ENCODE data around the gene APH1A. TPM values are rescaled to one million over a fixed set of nuclear protein-coding genes. Genes with fewer than 3 reads are reported as not detected.
"Not testable (repeated sequence)": the region's sequence is repeated elsewhere in the genome, so short reads cannot be mapped to it uniquely, and the experiment has no call there.

APH1A gene
- total and polyA plus RNA-seq, 5 donors: 71.3 to 84.2 (median 75.0) TPM

- Histone ChIP-seq H3K4me1 (ENCODE audit: control insufficient read depth, insufficient read depth, low read length) (peaks cover 2% of the 10 kb centered on the region), H3K4me3 (ENCODE audit: low read length) (no peak overlapping the region), H3K9me3 (ENCODE audit: control insufficient read depth, low read length) (no peaks in the 10 kb centered on the region), H3K27ac (ENCODE audit: low read length) (peak overlapping the region; percentile 33), H3K27me3 (ENCODE audit: control insufficient read depth, insufficient read depth) (no peaks in the 10 kb centered on the region)
- intact Hi-C loops (cut with DNase I): loop anchor here in 3 of 4 donors (1.0 to 10.0 kb wide), 3 partner anchors 25 to 69 kb away; partner anchors contain the start of gene PRPF3 (in 1 of the 3)
- ATAC-seq (no peak), DNase-seq (no peak)
- 5% methylated on average over 1 of the region's 1 CpG for WGBS
Observed at GRCh38 chr1:150256198-150256553, 12.6 kb downstream of the APH1A start.

DNA sequence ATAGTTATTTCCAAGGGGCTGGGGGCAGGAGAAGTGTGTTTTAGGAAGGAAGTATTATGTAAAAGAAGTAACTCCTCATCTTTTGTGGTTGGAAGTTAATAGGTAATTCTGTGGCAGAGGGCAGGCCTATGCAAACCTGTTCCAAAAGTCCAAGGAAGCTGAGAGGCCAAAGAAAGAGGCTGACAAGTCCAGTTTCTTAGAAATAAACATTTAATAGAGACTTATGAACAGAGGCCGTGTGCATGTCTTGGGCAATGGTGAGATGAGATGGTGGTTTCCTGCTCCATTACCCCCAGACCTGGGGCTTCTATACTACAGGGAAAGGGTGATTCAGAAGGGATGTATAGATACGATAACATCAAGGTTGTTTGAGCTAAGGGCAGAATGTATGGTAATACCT, 18.9 kb downstream of the APH1A start:
- no peaks in the 10 kb centered on the region for H3K9me3 ChIP-seq (ENCODE audit: control insufficient read depth, low read length)
- 83% methylated on average over 2 of the region's 2 CpGs for WGBS
- H3K27me3 ChIP-seq (ENCODE audit: control insufficient read depth, insufficient read depth): no peaks in the 10 kb centered on the region
- ATAC-seq: no peak
- intact Hi-C loops (cut with DNase I): loop anchor here in 1 of 4 donors (10.0 kb wide), 1 partner anchor 75 kb away; the partner anchor contains the start of gene PRPF3
- no peak overlapping the region for H3K27ac ChIP-seq (ENCODE audit: low read length)
- H3K4me3 ChIP-seq (ENCODE audit: low read length): no peak overlapping the region
- DNase-seq: no peak
- no peaks in the 10 kb centered on the region for H3K4me1 ChIP-seq (ENCODE audit: control insufficient read depth, insufficient read depth, low read length)

DNA sequence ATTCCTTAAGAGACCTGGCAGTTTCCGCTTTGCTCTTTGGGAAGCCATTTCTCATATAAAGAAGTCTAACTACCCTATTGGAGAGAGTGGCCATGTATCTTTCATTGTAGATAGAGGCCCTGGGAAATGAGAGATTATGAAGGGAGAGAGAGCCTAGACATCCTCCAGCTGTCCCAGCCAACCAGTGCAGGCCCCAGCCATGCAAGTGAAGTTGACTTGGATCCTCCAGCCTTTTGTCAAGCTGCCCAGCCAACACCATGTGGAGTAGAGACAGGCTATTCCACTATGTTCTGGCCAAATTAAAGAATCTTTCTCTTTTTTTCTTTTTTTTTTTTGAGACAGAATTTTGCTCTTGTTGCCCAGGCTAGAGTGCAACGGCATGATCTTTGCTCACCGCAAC, 25.8 kb downstream of the APH1A start:
- DNase-seq: peak in 2 of 3 donors; percentile 78 to 80
- Histone ChIP-seq H3K9me3 (ENCODE audit: control insufficient read depth, low read length) (no peaks in the 10 kb centered on the region), H3K27ac (ENCODE audit: low read length) (no peak overlapping the region), H3K4me3 (ENCODE audit: low read length) (no peak overlapping the region), H3K27me3 (ENCODE audit: control insufficient read depth, insufficient read depth) (no peaks in the 10 kb centered on the region), H3K4me1 (ENCODE audit: control insufficient read depth, insufficient read depth, low read length) (no peaks in the 10 kb centered on the region)
- 69% methylated on average over 3 of the region's 3 CpGs for WGBS
- ATAC-seq: peak; percentile 34 to 75
- intact Hi-C loops (cut with DNase I): no loop called here

DNA sequence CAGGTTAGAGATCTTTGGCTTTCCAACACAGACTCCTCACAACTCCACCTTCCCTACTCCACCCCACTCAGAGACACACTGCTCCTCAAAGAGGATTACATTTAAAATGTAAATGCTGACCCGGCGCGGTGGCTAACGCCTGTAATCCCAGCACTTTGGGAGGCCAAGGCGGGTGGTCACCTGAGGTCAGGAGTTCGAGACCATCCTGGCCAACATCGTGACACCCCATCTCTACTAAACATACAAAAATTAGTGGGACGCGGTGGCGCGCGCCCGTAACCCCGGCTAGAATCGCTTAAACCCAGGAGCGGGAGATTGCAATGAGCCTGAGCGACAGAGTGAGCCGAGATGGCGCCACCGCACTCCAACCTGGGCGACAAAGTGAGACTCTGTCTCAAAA, 31.1 kb downstream of the APH1A start:
- WGBS: 93% methylated on average over 21 of the region's 21 CpGs
- intact Hi-C loops (cut with DNase I): no loop called here
- DNase-seq: peak in 1 of 3 donors; percentile 40

DNA sequence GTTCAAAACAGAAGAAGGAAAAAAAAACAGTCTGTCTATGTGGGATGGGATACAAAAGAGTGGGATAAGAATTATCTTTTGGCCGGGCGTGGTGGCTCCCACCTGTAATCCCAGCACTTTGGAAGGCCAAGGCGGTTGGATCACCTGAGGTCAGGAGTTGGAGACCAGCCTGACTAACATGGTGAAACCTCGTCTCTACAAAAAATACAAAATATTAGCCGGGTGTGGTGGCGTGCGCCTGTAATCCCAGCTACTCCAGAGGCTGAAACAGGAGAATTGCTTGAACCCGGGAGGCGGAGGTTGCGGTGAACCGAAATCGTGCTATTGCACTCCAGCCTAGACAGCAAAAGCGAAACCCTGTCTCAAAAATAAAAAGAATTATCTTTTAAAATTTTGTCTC, 31.6 kb downstream of the APH1A start:
- H3K4me3 ChIP-seq (ENCODE audit: low read length); DNase-seq; ATAC-seq; H3K9me3 ChIP-seq (ENCODE audit: control insufficient read depth, low read length); H3K4me1 ChIP-seq (ENCODE audit: control insufficient read depth, insufficient read depth, low read length); H3K27ac ChIP-seq (ENCODE audit: low read length); intact Hi-C loops (cut with DNase I); H3K27me3 ChIP-seq (ENCODE audit: control insufficient read depth, insufficient read depth): not testable (repeated sequence)
- WGBS: 95% methylated on average over 13 of the region's 13 CpGs

More for the DNA sequence above, 31.1 kb downstream of the APH1A start:
- ATAC-seq: no peak
- no peaks in the 10 kb centered on the region for H3K27me3 ChIP-seq (ENCODE audit: control insufficient read depth, insufficient read depth)
- H3K4me1 ChIP-seq (ENCODE audit: control insufficient read depth, insufficient read depth, low read length): peaks cover 2% of the 10 kb centered on the region
- H3K4me3 ChIP-seq (ENCODE audit: low read length): no peak overlapping the region
- H3K27ac ChIP-seq (ENCODE audit: low read length): no peak overlapping the region
- no peaks in the 10 kb centered on the region for H3K9me3 ChIP-seq (ENCODE audit: control insufficient read depth, low read length)

GRCh38 chr1:150236614-150237100, 32.2 kb downstream of the APH1A start:
- Histone ChIP-seq H3K9me3 (ENCODE audit: control insufficient read depth, low read length) (no peaks in the 10 kb centered on the region), H3K4me3 (ENCODE audit: low read length) (peak overlapping the region; percentile 67), H3K27me3 (ENCODE audit: control insufficient read depth, insufficient read depth) (no peaks in the 10 kb centered on the region), H3K4me1 (ENCODE audit: control insufficient read depth, insufficient read depth, low read length) (peaks cover 2% of the 10 kb centered on the region), H3K27ac (ENCODE audit: low read length) (peak overlapping the region; percentile 49)
- 33% methylated on average over 10 of the region's 10 CpGs for WGBS
- intact Hi-C loops (cut with DNase I): no loop called here
- DNase-seq (no peak), ATAC-seq (no peak)

- peak; percentile 97 to 98 for ATAC-seq
- Histone ChIP-seq H3K27me3 (ENCODE audit: control insufficient read depth, insufficient read depth) (no peaks in the 10 kb centered on the region), H3K4me3 (ENCODE audit: low read length) (peak within 1 kb of the TSS; percentile 77), H3K27ac (ENCODE audit: low read length) (peak within 1 kb of the TSS; percentile 85), H3K4me1 (ENCODE audit: control insufficient read depth, insufficient read depth, low read length) (peaks cover 2% of the 10 kb centered on the region), H3K9me3 (ENCODE audit: control insufficient read depth, low read length) (no peaks in the 10 kb centered on the region)
- DNase-seq: peak; percentile 94 to 97 (median 97)
- intact Hi-C loops (cut with DNase I): no loop called here
- under 1% methylated on average over 33 of the region's 33 CpGs for WGBS
Observed at GRCh38 chr1:150235852-150236613, 32.8 kb downstream of the APH1A start, which contains the start of gene ANP32E. TSS of gene ANP32E (minus strand) at chr1:150236112. CDS start at chr1:150235786, 326 bp downstream.

GRCh38 chr1:150235294-150235851, 33.4 kb downstream of the APH1A start:
- Histone ChIP-seq H3K9me3 (ENCODE audit: control insufficient read depth, low read length) (no peaks in the 10 kb centered on the region), H3K4me1 (ENCODE audit: control insufficient read depth, insufficient read depth, low read length) (peaks cover 2% of the 10 kb centered on the region), H3K4me3 (ENCODE audit: low read length) (peak overlapping the region; percentile 77), H3K27me3 (ENCODE audit: control insufficient read depth, insufficient read depth) (no peaks in the 10 kb centered on the region), H3K27ac (ENCODE audit: low read length) (peak overlapping the region; percentile 85)
- DNase-seq (peak; percentile 36 to 73 (median 54)), ATAC-seq (peak; percentile 42)
- intact Hi-C loops (cut with DNase I): no loop called here
- WGBS: under 1% methylated on average over 27 of the region's 27 CpGs

DNA sequence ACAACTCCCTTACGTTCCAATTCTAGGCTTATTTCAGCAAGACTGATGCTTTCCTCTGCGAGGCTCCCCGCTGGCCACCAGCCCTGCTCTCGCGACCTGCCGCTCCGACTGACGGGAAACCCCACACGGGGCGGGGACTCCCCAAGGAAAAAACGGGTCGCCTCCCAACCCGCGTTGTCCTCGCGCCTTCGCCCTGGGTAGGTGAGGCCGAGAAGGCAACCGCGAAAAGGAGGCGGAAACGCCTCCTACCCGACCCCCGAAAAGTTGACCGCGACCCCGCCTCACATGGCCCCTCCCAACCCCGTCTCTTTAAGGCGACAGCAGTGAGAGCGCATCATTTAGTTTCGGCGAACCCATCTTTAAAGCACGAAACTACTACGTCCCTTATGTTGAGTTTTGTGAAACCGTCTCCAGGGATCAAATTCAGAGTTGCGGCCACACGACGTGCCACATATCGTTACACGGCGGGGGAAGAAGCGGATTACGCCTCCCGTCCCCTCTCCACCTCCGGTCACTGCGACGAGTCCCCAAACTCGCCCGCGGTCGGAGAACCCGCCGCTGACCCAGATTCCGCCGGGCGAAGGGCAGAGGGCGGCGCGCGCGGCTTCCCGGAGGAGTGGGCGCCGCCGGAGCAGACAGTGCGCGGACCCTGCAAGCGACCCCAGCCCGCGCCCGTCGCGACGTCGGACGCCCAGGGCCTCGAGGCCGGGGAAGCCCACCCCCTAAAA, 34.1 kb downstream of the APH1A start:
- peak; percentile 73 to 76 for ATAC-seq
- intact Hi-C loops (cut with DNase I): no loop called here
- whole genome bisulfite sequencing: under 1% methylated on average over 78 of the region's 78 CpGs
- no peaks in the 10 kb centered on the region for H3K9me3 ChIP-seq (ENCODE audit: control insufficient read depth, low read length)
- peaks cover 2% of the 10 kb centered on the region for H3K4me1 ChIP-seq (ENCODE audit: control insufficient read depth, insufficient read depth, low read length)
- H3K27ac ChIP-seq (ENCODE audit: low read length): peak overlapping the region; percentile 85
- peak; percentile 86 to 93 (median 92) for DNase-seq
- peak overlapping the region; percentile 77 for H3K4me3 ChIP-seq (ENCODE audit: low read length)
- no peaks in the 10 kb centered on the region for H3K27me3 ChIP-seq (ENCODE audit: control insufficient read depth, insufficient read depth)

- H3K4me3 ChIP-seq (ENCODE audit: low read length): peak overlapping the region; percentile 77
- H3K27me3 ChIP-seq (ENCODE audit: control insufficient read depth, insufficient read depth): no peaks in the 10 kb centered on the region
- 0% methylated on average over 9 of the region's 9 CpGs for WGBS
- H3K9me3 ChIP-seq (ENCODE audit: control insufficient read depth, low read length): no peaks in the 10 kb centered on the region
- H3K4me1 ChIP-seq (ENCODE audit: control insufficient read depth, insufficient read depth, low read length): peaks cover 2% of the 10 kb centered on the region
- H3K27ac ChIP-seq (ENCODE audit: low read length): peak overlapping the region; percentile 85
- DNase-seq: no peak
- no peak for ATAC-seq
- intact Hi-C loops (cut with DNase I): no loop called here
Observed at GRCh38 chr1:150234309-150234565, 34.6 kb downstream of the APH1A start.

All from right cardiac atrium (tissue), 5 donors.